Esophagus mucosa (tissue), 1 donor: ENCODE measurements around the gene GNB1L. TPM values are rescaled to one million over a fixed set of nuclear protein-coding genes. Genes with fewer than 3 reads are reported as not detected.
"Not testable (repeated sequence)": the region's sequence is repeated elsewhere in the genome, so short reads cannot be mapped to it uniquely, and the experiment has no call there.

Experiments used
- ATAC-seq: fragments of 200-7000 bp; cut with Tn5 transposase; one replicate; pipeline ENCODE4 v1.9.1; 2020
- total RNA-seq: library from RNA; stranded (reverse); gene quantifications from one replicate; pipeline ENCODE4 v1.2.4, GENCODE V29; 2023
- donor health status: DM: yes; HTN: yes; CAD: no.

Gene GNB1L
- total RNA-seq, 1 donor from 2014 or later: 3.9 TPM

- ATAC-seq: no peak
Observed at GRCh38 chr22:19795617-19796008, 59.1 kb downstream of the GNB1L start.

DNA sequence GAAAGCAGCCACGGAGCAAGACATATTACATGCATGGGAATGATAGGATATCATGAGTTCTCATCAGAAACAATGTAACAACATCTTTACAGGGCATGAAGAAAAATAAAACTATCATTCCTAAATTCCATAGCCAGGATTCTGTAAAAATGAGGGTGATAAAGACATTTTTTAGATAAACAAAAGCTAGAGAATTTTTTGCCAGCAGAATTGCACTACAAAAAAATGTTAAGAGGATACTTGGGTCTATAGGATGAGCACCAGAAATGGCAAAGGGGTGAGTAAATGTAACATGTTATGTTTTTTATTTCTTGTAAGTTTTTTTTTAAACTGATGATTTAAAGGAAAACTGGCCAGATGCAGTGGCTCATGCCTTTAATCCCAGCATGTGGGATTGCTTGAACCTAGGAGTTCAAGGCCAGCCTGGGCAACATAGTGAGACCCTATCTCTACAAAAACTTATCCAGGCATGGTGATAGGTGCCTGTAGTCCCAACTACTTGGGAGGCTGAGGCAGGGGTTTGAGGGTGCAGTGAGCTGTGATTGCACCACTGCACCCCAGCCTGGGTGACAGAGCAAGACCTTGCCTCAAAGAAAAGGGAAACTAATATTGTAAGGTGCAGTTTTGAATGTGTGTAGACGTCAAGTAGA is 60.9 kb downstream of the GNB1L start:
- ATAC-seq: no peak

DNA sequence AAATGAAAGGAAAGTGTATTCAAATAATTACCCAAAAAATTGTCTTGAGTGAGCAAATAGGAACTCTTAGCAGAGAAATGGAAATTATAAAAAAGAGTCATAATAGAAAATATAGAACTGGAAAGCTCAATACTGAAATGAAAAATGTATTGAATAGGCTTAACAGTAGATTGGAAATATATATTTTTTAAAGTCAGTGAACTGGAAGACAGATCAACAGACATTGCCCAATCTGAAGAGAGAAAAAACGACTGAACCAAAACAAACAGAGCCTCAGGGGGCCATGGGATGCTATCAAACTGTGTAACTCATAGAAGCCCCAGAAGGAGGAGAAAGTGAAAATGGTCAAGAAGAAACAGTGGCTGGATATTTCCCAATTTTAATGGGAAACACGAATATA is 61.5 kb downstream of the GNB1L start:
- ATAC-seq: no peak

- not testable (repeated sequence) for ATAC-seq
Observed at GRCh38 chr22:19792383-19792896, 62.2 kb downstream of the GNB1L start.

- ATAC-seq: no peak
Observed at GRCh38 chr22:19791894-19792293, 62.8 kb downstream of the GNB1L start.

DNA sequence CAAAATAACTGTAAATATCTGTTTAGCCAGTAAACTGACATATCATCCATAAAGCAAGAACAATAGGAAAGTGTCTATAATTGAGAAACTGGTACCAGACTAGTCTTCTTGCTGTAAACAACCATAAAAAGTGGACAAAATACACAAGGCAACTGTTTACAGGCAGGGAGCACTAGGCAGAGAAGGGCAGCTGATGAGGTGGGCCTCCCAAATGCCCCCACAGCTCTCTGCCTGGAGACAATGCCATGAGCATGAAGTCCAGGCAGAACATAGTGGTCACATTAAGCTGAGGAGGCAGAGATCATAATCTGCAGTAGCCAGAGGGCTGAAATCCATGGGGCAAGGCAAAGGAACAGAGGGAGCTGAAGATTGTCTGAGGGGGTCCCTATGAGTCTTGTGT is 63.4 kb downstream of the GNB1L start:
- no peak for ATAC-seq

DNA sequence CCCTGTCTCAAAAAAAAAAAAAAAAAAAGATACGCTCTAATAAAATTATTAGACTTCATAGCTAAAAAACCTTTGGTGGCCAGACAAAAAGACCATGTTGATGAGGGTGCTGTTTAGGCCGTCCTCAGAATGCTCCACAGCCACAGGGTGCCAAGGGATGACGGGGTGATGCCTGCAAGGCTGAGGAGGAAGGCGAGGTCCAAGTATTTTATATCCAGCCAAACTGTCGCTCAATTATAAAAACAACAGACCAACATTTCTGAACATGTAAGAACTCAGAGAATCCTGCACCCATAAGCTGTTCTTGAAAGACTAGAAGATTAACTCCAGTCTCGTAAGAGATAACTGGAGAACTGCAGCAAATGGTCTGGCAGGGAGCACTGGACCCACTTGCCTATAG is 64.8 kb downstream of the GNB1L start:
- ATAC-seq: no peak

DNA sequence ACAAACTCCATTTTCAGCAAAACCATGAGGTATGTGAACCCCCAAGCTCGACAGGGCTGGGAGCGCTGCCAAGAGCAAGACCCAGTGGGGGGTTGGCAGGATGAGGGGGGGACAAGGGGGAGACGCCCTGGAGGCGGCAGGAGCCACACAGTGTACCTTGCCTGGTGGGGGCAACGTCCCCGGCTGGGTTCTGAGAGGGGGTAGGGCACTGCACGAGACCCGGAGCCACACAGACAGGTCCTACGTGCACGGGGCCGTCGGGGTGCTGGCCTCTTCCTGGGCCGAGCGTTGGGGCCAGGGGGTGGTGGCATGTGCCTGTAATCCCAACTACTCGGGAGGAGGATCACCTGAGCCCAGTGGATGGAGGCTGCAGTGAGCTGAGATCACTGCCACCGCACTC is 65.3 kb downstream of the GNB1L start:
- ATAC-seq: no peak

GRCh38 chr22:19788661-19789225 is 65.9 kb downstream of the GNB1L start:
- ATAC-seq: no peak

GRCh38 chr22:19787849-19788141 is 66.9 kb downstream of the GNB1L start:
- ATAC-seq: no peak

- ATAC-seq: no peak
Observed at GRCh38 chr22:19786959-19787848, 67.5 kb downstream of the GNB1L start.

DNA sequence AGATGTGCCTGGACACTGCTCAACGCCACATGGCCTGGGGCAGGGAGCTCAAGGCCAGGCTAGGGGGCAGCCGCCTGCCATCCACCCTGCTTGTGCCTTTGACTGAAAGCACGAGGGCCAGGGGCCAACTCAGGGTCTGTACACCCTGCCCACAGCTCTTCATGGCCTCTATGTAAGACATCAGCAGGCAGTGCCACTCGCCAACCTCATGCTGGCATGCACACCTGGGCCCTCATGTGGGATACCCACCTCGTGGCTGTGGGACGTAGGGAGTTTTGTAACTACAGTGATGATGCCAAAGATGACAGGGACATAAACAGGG is 68.4 kb downstream of the GNB1L start:
- no peak for ATAC-seq

DNA sequence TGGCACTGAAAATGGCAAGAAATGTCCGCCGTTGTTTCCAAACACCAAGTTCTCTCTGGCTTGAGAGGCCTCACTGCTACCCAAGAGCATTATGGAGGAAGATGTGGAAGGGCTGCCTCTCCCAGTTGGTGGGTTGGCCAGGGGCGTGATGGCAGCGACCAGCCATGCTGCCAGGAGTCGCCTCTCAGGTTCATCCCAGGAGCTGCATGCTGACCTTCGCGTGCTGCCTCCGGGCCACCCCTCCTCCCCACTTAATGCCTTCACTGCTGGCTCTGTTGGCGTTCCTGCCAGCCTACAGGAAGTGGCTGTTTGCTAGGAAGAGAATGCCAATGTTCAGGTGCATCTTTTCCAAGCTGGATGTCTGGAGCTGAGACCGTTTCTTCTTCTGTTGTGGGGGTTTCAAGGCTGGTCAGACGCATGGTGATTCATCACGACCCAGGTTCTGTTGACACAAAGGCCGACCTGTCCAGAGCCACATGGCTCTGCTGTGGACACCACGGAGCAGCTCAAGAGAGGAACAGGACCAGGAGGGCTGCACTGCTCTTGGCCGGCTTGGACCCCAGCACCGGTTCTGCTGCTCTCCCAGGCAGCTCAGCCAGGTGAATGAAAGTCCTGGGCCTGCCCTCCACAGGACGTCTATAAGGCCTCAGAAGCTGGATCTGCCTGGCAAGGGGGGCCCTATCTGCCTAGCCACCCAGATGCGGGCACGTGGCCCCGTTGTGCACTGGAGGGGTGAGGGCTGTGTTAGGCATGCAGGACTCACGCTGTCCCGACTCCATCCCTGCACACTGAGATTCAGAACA is 69.0 kb downstream of the GNB1L start:
- ATAC-seq: no peak

DNA sequence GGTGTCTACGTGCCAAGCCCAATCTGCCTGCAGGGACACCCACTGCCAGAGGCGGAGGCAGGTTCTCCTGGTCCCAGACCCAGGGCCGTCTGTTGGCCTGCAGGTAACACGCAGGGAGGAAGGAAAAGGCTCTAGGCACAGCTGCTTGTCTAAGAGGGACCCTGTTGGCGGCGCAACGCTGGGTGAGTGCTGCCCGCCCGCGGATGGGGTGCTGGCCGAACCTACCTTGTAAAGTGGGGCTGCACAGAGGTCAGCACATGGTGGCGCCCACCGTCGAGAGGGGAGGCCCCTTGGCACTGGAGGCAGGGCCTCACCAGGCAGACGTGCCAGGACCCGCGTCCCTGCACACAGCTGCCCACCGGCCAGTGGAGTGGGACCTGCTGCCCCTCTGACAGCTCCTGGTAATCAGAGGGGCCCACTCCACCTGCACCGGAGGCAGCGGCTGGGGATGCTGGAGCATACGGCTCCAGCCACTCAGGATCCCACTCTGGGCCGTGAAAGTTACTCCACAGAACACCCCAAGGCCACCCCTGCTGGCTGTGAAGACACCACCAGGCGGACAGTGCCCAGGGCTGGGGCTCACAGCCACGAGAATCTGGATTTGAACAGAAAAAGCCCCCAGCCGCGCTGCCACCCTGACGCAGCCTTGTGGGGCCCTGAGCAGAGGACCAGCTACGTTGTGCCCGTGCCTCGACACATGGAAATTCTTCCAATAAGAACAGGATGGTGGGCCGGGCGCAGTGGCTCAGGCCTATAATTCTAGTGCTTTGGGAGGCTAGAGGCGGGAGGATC is 70.1 kb downstream of the GNB1L start:
- no peak for ATAC-seq

GRCh38 chr22:19783586-19784383 is 70.9 kb downstream of the GNB1L start:
- ATAC-seq: no peak

DNA sequence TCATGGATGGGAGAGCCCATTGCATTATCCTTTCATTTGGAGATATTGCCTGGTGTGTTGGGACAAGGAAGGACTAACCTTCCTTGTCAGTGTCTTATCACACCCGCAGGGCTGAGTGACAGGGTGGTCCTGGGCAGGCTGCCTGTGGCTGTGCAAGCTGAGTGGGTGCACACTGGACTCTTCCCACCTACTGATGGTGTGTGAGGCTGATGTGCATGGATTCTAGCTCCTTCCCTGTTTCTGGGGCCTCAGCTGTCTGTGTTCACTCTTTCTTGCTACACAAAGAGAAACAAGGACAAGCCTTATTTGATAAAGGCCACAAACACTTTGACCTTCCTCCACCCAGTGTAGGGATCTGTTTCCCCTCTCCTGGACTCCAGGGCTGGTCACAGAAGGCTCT is 72.1 kb downstream of the GNB1L start:
- ATAC-seq: no peak

- ATAC-seq: no peak
Observed at GRCh38 chr22:19779685-19780268, 74.9 kb downstream of the GNB1L start.

DNA sequence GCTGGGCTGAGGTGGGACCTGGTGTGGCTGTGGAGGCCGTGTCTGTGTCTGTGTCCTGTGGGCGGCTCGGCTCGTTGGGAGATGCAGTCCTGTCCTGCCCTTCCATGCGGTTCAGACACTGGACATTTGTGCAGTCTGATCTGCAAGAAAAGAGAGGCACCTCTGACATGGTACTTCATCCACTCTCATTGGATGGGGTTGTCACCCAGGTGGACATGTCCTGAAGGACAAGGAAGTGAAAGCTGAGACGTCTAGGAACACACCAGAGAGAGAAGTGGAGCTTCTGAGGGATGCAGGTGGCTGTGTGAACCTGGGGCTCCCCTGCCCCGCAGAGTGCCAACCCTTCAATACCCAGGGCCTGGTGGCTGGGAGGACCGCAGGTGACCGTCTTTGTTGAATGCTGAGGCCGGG is 75.7 kb downstream of the GNB1L start:
- no peak for ATAC-seq

DNA sequence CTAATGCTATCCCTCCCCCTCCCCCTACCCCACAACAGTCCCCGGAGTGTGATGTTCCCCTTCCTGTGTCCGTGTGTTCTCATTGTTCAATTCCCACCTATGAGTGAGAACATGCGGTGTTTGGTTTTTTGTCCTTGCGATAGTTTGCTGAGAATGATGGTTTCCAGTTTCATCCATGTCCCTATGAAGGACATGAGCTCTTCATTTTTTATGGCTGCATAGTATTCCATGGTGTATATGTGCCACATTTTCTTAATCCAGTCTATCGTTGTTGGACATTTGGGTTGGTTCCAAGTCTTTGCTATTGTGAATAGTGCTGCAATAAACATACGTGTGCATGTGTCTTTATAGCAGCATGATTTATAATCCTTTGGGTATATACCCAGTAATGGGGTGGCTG is 77.5 kb downstream of the GNB1L start:
- ATAC-seq: not testable (repeated sequence)

- no peak for ATAC-seq
Observed at GRCh38 chr22:19776433-19777031, 78.1 kb downstream of the GNB1L start.
